H1 (cell line): ENCODE measurements around the gene SAMD14. TPM values are rescaled to one million over a fixed set of nuclear protein-coding genes. Genes with fewer than 3 reads are reported as not detected.

Experiments used
- CTCF ChIA-PET: fragments of 300-600 bp; sonication (Branson Sonifier 250); formaldehyde crosslinking; loops from one replicate; lab custom pipeline; 2021; ENCODE audit not compliant: partially characterized antibody; lab: Charles Lee
- POLR2A ChIA-PET: fragments of 300-600 bp; sonication (Branson Sonifier 250); formaldehyde crosslinking; loops from one replicate; lab custom pipeline; 2021; ENCODE audit warnings: inconsistent platforms; ENCODE audit not compliant: partially characterized antibody; lab: Charles Lee
- DNase-seq, 2 experiments: peaks; one replicate each; pipeline versions ENCODE4 v3.0.0 to v3.0.0-alpha.2; 2010 to 2022; ENCODE audit warnings: low spot score in 2 of 2, low read depth in 1 of 2, mixed read lengths in 1 of 2
- FAIRE-seq: peaks from 2 replicates; lab custom pipeline; 2011; peaks lifted over from hg19 to GRCh38; lab: Jason Lieb, UNC
- H2AFZ ChIP-seq: 2 replicates; pipeline ENCODE4 v1.8.1; 2012; ENCODE audit warnings: low read length, inconsistent platforms
- H2AK5ac ChIP-seq: 2 replicates; pipeline ENCODE4 v1.6.1; 2013; ENCODE audit warnings: low read depth, low read length
- H2BK120ac ChIP-seq: replicated peaks from 2 replicates; pipeline ENCODE3; 2013; ENCODE audit warnings: low read depth, low read length, inconsistent platforms
- H2BK12ac ChIP-seq: 2 replicates; pipeline ENCODE4 v1.6.1; 2013; ENCODE audit warnings: low read depth, low read length
- H2BK15ac ChIP-seq: 2 replicates; pipeline ENCODE4 v1.6.1; 2013; ENCODE audit warnings: low read length
- H2BK20ac ChIP-seq: 2 replicates; pipeline ENCODE4 v1.6.1; 2013; ENCODE audit warnings: low read length
- H2BK5ac ChIP-seq: 2 replicates; pipeline ENCODE4 v1.6.1; 2013; ENCODE audit warnings: low read depth, low read length
- H3K14ac ChIP-seq: 2 replicates; pipeline ENCODE4 v1.6.1; 2013; ENCODE audit warnings: inconsistent platforms; ENCODE audit not compliant: insufficient read length
- H3K18ac ChIP-seq: 2 replicates; pipeline ENCODE4 v1.6.1; 2013; ENCODE audit warnings: low read length; ENCODE audit errors: extremely low read depth
- H3K23ac ChIP-seq: 2 replicates; pipeline ENCODE4 v1.6.1; 2013; ENCODE audit warnings: inconsistent platforms; ENCODE audit not compliant: insufficient read length
- H3K23me2 ChIP-seq: 2 replicates; pipeline ENCODE4 v1.6.1; 2013; ENCODE audit warnings: low read depth, low read length
- H3K27ac ChIP-seq: 2 replicates; pipeline ENCODE4 v1.6.1; 2011; ENCODE audit warnings: low read depth, low read length, inconsistent platforms
- H3K27me3 ChIP-seq, 4 experiments: replicated peaks in 1 of 4; 1 replicate in 1 of 4; 2 replicates in 3 of 4; pipeline versions ENCODE4 v1.6.1 to v1.8.1; 2011 to 2013; ENCODE audit warnings: low read length in 3 of 4, mild to moderate bottlenecking in 3 of 4, inconsistent platforms in 2 of 4, mixed read lengths in 2 of 4, moderate library complexity in 1 of 4; ENCODE audit not compliant: control insufficient read depth in 3 of 4, insufficient read depth in 3 of 4; ENCODE audit errors: extremely low read depth in 1 of 4
- H3K36me3 ChIP-seq, 4 experiments: 2 replicates each; pipeline versions ENCODE4 v1.6.1 to v1.8.1; 2011 to 2013; ENCODE audit warnings: mild to moderate bottlenecking in 4 of 4, low read length in 3 of 4, moderate library complexity in 2 of 4, control low read depth in 1 of 4, inconsistent platforms in 1 of 4; ENCODE audit not compliant: insufficient read depth in 4 of 4, control insufficient read depth in 2 of 4
- H3K4ac ChIP-seq: replicated peaks from 2 replicates; pipeline ENCODE3; 2013; ENCODE audit warnings: low read length, low read depth, mixed read lengths, inconsistent platforms; ENCODE audit not compliant: insufficient read length
- H3K4me1 ChIP-seq, 4 experiments: replicated peaks in 1 of 4; 1 replicate in 1 of 4; 2 replicates in 3 of 4; pipeline versions ENCODE4 v1.6.1 to v1.8.1; 2011 to 2013; ENCODE audit warnings: low read length in 3 of 4, inconsistent platforms in 2 of 4, mixed read lengths in 1 of 4; ENCODE audit not compliant: insufficient read depth in 4 of 4, control insufficient read depth in 3 of 4
- H3K4me2 ChIP-seq, 2 experiments: 2 replicates each; pipeline versions ENCODE4 v1.6.1 to v1.8.1; 2011 to 2013; ENCODE audit warnings: low read depth in 2 of 2, low read length in 2 of 2, control low read depth in 1 of 2, inconsistent platforms in 1 of 2, mild to moderate bottlenecking in 1 of 2; ENCODE audit not compliant: insufficient read depth in 1 of 2
- H3K4me3 ChIP-seq, 4 experiments: fragments of 200-600, 300-600 bp in 1 of 4; sonication (generic), shearing (Covaris generic), sonication (Bioruptor Twin) in 1 of 4; 2 replicates each; pipeline versions ENCODE4 v1.5.1 to v1.8.1; 2011 to 2016; ENCODE audit warnings: low read length in 4 of 4, low read depth in 3 of 4, control low read depth in 2 of 4, inconsistent platforms in 2 of 4, mild to moderate bottlenecking in 2 of 4, mixed read lengths in 1 of 4, moderate library complexity in 1 of 4; ENCODE audit not compliant: insufficient read depth in 2 of 4; ENCODE audit errors: extremely low read depth in 1 of 4
- H3K56ac ChIP-seq: replicated peaks from 2 replicates; pipeline ENCODE3; 2013; ENCODE audit warnings: low read depth, mild to moderate bottlenecking, mixed read lengths, low read length, inconsistent platforms; ENCODE audit not compliant: insufficient read length
- H3K79me1 ChIP-seq: 2 replicates; pipeline ENCODE4 v1.6.1; 2013; ENCODE audit warnings: low read depth, low read length, control low read depth
- H3K79me2 ChIP-seq, 2 experiments: 2 replicates each; pipeline versions ENCODE4 v1.6.1 to v1.8.1; 2012 to 2013; ENCODE audit warnings: low read length in 2 of 2, mild to moderate bottlenecking in 2 of 2, inconsistent platforms in 1 of 2; ENCODE audit not compliant: insufficient read depth in 2 of 2, control insufficient read depth in 1 of 2
- H3K9ac ChIP-seq, 4 experiments: replicated peaks in 1 of 4; 1 replicate in 1 of 4; 2 replicates in 3 of 4; pipeline versions ENCODE4 v1.6.1 to v1.8.1; 2011 to 2013; ENCODE audit warnings: low read depth in 3 of 4, low read length in 3 of 4, control low read depth in 2 of 4, mild to moderate bottlenecking in 2 of 4, moderate library complexity in 2 of 4, inconsistent platforms in 1 of 4; ENCODE audit errors: extremely low read depth in 1 of 4
- H3K9me3 ChIP-seq, 2 experiments: 2 replicates each; pipeline versions ENCODE4 v1.6.1 to v1.8.1; 2012 to 2013; ENCODE audit warnings: mild to moderate bottlenecking in 2 of 2, moderate library complexity in 2 of 2, control low read depth in 1 of 2, inconsistent platforms in 1 of 2, low read depth in 1 of 2, low read length in 1 of 2, mixed read lengths in 1 of 2; ENCODE audit not compliant: insufficient read depth in 2 of 2
- H4K20me1 ChIP-seq, 2 experiments: replicated peaks in 1 of 2; 2 replicates each; pipeline versions ENCODE3 to v1.8.1; 2011 to 2013; ENCODE audit warnings: inconsistent platforms in 2 of 2, low read length in 2 of 2, mild to moderate bottlenecking in 1 of 2; ENCODE audit not compliant: insufficient read depth in 2 of 2, control insufficient read depth in 1 of 2
- H4K5ac ChIP-seq: 2 replicates; pipeline ENCODE4 v1.6.1; 2013; ENCODE audit warnings: low read length, low read depth, mixed read lengths, inconsistent platforms; ENCODE audit not compliant: insufficient read length
- H4K8ac ChIP-seq: 2 replicates; pipeline ENCODE4 v1.8.0; 2013; ENCODE audit warnings: mild to moderate bottlenecking, moderate library complexity, low read length, inconsistent platforms; ENCODE audit not compliant: insufficient read depth; ENCODE audit errors: extremely low read depth
- H4K91ac ChIP-seq: replicated peaks from 2 replicates; pipeline ENCODE3; 2013; ENCODE audit warnings: low read length, mixed read lengths, inconsistent platforms; ENCODE audit not compliant: insufficient read length
- BRCA1 ChIP-seq: IDR thresholded peaks from 2 replicates; pipeline ENCODE4 v1.6.1; 2012; ENCODE audit warnings: low read depth, low read length, improper control_type of control experiment
- CHD1 ChIP-seq: IDR thresholded peaks from 2 replicates; pipeline ENCODE4 v1.6.1; 2012; ENCODE audit warnings: low read depth, low read length, improper control_type of control experiment
- CTBP2 ChIP-seq: IDR thresholded peaks from 2 replicates; pipeline ENCODE4 v1.7.0; 2011; ENCODE audit warnings: borderline replicate concordance, mild to moderate bottlenecking, moderate library complexity, mixed read lengths, low read length; ENCODE audit not compliant: insufficient read depth, insufficient read length
- EGR1 ChIP-seq: IDR thresholded peaks from 2 replicates; pipeline ENCODE4 v1.6.1; 2011; ENCODE audit warnings: low read depth, low read length, borderline replicate concordance
- EP300 ChIP-seq, 2 experiments: IDR thresholded peaks; 1 replicate in 1 of 2; 2 replicates in 1 of 2; pipeline ENCODE4 v1.6.1; 2011 to 2012; ENCODE audit warnings: low read depth in 2 of 2, low read length in 2 of 2, mild to moderate bottlenecking in 2 of 2, borderline replicate concordance in 1 of 2, inconsistent platforms in 1 of 2, moderate library complexity in 1 of 2
- HDAC2 ChIP-seq, 2 experiments: fragments of 300-600 bp in 1 of 2; sonication (generic) in 1 of 2; IDR thresholded peaks; 2 replicates each; pipeline ENCODE4 v1.6.1; 2011 to 2012; ENCODE audit warnings: low read depth in 2 of 2, low read length in 2 of 2, mild to moderate bottlenecking in 2 of 2, moderate library complexity in 2 of 2, borderline replicate concordance in 1 of 2, inconsistent platforms in 1 of 2
- MAX ChIP-seq: IDR thresholded peaks from 2 replicates; pipeline ENCODE4 v1.6.1; 2012; ENCODE audit warnings: inconsistent platforms
- RNF2 ChIP-seq: fragments of 200-900, 300-1000 bp; sonication (generic); IDR thresholded peaks from 2 replicates; pipeline ENCODE4 v1.7.1; 2016; ENCODE audit warnings: borderline replicate concordance, low read depth, mild to moderate bottlenecking, antibody characterized with exemption, low read length; ENCODE audit not compliant: poor library complexity, severe bottlenecking; ENCODE audit errors: missing control alignments
- SRF ChIP-seq: IDR thresholded peaks from 2 replicates; pipeline ENCODE4 v1.6.1; 2011; ENCODE audit warnings: mild to moderate bottlenecking, low read depth, low read length, moderate library complexity
- TBP ChIP-seq: IDR thresholded peaks from 2 replicates; pipeline ENCODE4 v1.6.1; 2011; ENCODE audit warnings: low read depth, low read length, improper control_type of control experiment
- TEAD4 ChIP-seq: IDR thresholded peaks from 2 replicates; pipeline ENCODE4 v1.6.1; 2012; ENCODE audit warnings: low read depth, low read length, inconsistent platforms, mixed read lengths
- WGBS, 2 experiments: shearing (Covaris generic) in 1 of 2; methylation state at CpG; one replicate each; pipeline versions ENCODE4 v1.1.6 to v1.1.7; 2013 to 2015; ENCODE audit warnings: low lambda C conversion rate in 2 of 2, mixed read lengths in 2 of 2, inconsistent platforms in 1 of 2, low coverage in 1 of 2, missing lambda C conversion rate in 1 of 2; ENCODE audit not compliant: insufficient replicate concordance in 2 of 2, insufficient coverage in 1 of 2, insufficient read length in 1 of 2; ENCODE audit errors: extremely low coverage in 1 of 2, missing lambda C conversion rate in 1 of 2; 5-methylcytosine and 5-hydroxymethylcytosine counted together
- polyA plus RNA-seq, 7 experiments: library from polyadenylated mRNA; depleted of rRNA in 3 of 7; stranded (reverse) in 5 of 7; unstranded in 2 of 7; fragments of >200 nt in 5 of 7; fragments of 200-250 nt in 2 of 7; gene quantifications; 1 replicate in 5 of 7; 2 replicates in 1 of 7; 4 replicates in 1 of 7; pipeline versions ENCODE4 v1.2.1 to v1.2.3, GENCODE V29; 2011 to 2013; ENCODE audit warnings: missing spikeins in 2 of 7, mixed read lengths in 2 of 7
- total RNA-seq: library from RNA; stranded (reverse); fragmentation: NEBNext Ultra II Directional; extraction: Animal tissue kit (Norgen Biotek cat#: 25700); gene quantifications from 2 replicates; pipeline ENCODE4 v1.2.1, GENCODE V29; 2021

Gene SAMD14
- total and polyA plus RNA-seq, 2 of the 8 experiments (the other 6 are each of a cell fraction or from before 2014, with no cell fraction given) = 5.7 to 5.8 TPM

- no peak overlapping the region for H3K4me3 ChIP-seq
- POLR2A ChIA-PET = interaction anchor here (1.4 to 1.7 kb wide), 2 partner anchors 10 to 14 kb away, joined by 5 to 6 read pairs; no protein-coding TSS in a partner anchor
- H3K79me1 ChIP-seq = peaks cover 3% of the 10 kb centered on the region
- H3K27me3 ChIP-seq = no peaks in the 10 kb centered on the region; a peak in 1 of 7 replicates
- 91% methylated on average over 5 of the region's 5 CpGs; no CpG with 5 or more reads in 1 of the 2 experiments for WGBS, 2 experiments
- H3K23ac ChIP-seq = no peak overlapping the region
- no peak overlapping the region for H4K91ac ChIP-seq
- H4K8ac ChIP-seq = no peak overlapping the region
- H2BK15ac ChIP-seq = no peak overlapping the region
- H3K79me2 ChIP-seq = peaks cover 0 to 4% of the 10 kb centered on the region in 2 experiments; a peak in 1 of 4 replicates
- H2BK120ac ChIP-seq = no peak overlapping the region
- no peak overlapping the region for H3K18ac ChIP-seq
- H2AK5ac ChIP-seq = no peak overlapping the region
- no peak overlapping the region for H2BK12ac ChIP-seq
- H2AFZ ChIP-seq = no peak overlapping the region
- peaks cover 8% of the 10 kb centered on the region for H3K23me2 ChIP-seq
- H3K9ac ChIP-seq = no peak overlapping the region
- no peak overlapping the region; a peak in 2 of 4 replicates for H3K4me2 ChIP-seq
- no peak overlapping the region for H3K14ac ChIP-seq
- DNase-seq = no peak
- FAIRE-seq = no peak
- H2BK20ac ChIP-seq = no peak overlapping the region
- H3K56ac ChIP-seq = no peak overlapping the region
- no peak overlapping the region for H4K5ac ChIP-seq
- no peak overlapping the region for H3K27ac ChIP-seq
- H3K36me3 ChIP-seq = peaks cover 0 to 9% (median 0%) of the 10 kb centered on the region in 4 experiments; a peak in 1 of 8 replicates
- H3K4ac ChIP-seq = no peak overlapping the region
- H4K20me1 ChIP-seq = no peaks in the 10 kb centered on the region
- no peaks in the 10 kb centered on the region for H3K9me3 ChIP-seq
- CTCF ChIA-PET = interaction anchor here (0.6 to 15.7 kb wide), 12 partner anchors 8 to 263 kb away, joined by 3 to 412 read pairs (median 4); no protein-coding TSS in a partner anchor
- peaks cover 0 to 25% (median 16%) of the 10 kb centered on the region in 4 experiments; a peak in 6 of 7 replicates for H3K4me1 ChIP-seq
- no peak overlapping the region for H2BK5ac ChIP-seq
- TF ChIP-seq SRF (no peak), HDAC2 (IDR thresholded peaks at IDR 0.05; ENCODE audit: borderline replicate concordance in 1 of 2, low read depth in 2 of 2, low read length in 2 of 2) (no peak), CTBP2 (no peak), EGR1 (no peak), TEAD4 (no peak), TBP (no peak), EP300 (IDR thresholded peaks at IDR 0.05; ENCODE audit: borderline replicate concordance in 1 of 2, low read depth in 2 of 2, low read length in 2 of 2) (no peak), BRCA1 (no peak), CHD1 (no peak), RNF2 (no peak), MAX (no peak)
These were observed 29.5 kb downstream of the SAMD14 start for GRCh38 chr17:50100480-50100883.
